Activated CD4-positive, alpha-beta T cell treated with anti-CD3 and anti-CD28 coated beads, Interleukin-2, amount 50 U/mL, for 48 hours (primary cell): ENCODE results near the gene ATP6V0A4.
"Not testable (repeated sequence)": the region's sequence is repeated elsewhere in the genome, so short reads cannot be mapped to it uniquely, and the experiment has no call there.

Source experiments
- DNase-seq, 2 experiments: peaks; one replicate each; pipeline ENCODE4 v3.0.0-alpha.2; 2020

Gene ATP6V0A4

DNA sequence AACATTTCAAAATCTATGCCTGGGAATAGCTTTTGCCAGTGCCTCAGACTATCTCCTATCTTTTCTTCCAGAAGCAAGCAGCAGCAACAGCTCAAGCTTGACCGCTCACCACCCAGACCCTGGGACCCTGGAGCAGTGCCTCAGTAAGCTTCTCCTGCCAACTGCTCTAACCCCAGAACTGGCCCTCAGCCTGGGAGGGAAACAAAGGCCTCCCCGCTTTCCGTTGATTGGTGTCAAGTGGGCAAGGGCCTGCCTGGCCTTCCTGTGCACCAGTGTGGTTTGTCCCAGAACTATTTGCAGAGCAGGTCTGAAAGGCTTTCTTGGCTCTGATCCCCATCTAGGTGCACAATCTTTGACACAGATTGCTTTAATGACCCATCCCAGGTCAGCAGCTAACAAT is 3.3 kb upstream of the ATP6V0A4 start:
- no peak for DNase-seq

DNA sequence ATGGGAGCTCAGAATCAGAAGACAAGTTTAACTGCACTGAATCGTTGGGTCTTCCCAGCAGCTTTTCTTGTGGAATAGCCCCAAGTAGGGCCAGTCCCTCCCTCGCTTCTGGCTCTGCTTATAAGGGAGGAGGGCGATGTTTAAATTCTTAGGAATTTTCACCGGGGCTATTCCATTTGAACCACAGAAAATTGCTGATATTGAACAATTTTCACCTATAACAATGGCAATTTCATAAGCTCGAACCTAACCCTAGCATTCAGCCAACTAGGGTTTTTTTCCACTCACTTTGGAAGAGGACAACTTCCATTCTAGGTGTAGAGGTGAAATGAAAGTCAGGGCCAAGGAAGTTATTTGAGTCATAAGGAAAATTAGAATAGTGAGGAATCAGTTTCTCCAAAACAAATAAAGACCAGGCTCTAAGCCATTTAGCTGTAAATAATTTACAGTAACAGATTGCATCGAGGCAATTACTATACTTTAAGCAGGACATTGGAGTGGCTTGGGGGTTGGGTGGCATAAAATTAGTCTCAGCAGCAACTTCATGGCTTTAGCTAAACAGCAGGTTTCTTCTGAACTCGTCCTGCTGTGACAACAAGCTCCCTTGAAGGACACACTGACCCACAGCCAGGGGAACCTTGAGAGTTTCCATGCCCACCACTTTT is 1.5 kb upstream of the ATP6V0A4 start:
- no peak for DNase-seq

DNA sequence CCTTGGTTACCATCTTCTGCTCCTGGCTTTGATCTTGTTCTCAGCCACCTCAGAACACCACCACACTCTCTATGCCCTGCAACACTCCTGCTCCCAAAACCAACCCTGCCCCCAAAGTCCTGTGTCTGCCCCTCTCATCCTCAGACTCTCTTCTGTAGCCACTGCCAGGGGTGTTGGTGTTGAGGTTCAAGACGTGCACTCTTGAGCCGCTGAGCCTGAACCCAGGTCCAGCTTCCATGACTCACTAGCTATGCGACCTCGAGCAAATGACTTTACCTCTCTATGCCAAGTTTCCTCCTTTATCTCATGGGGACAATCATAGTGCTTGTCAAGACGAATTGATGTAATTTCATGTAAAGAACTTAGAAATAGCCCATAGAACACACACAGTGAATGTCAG is 840 bp upstream of the ATP6V0A4 start:
- DNase-seq, result no peak

DNA sequence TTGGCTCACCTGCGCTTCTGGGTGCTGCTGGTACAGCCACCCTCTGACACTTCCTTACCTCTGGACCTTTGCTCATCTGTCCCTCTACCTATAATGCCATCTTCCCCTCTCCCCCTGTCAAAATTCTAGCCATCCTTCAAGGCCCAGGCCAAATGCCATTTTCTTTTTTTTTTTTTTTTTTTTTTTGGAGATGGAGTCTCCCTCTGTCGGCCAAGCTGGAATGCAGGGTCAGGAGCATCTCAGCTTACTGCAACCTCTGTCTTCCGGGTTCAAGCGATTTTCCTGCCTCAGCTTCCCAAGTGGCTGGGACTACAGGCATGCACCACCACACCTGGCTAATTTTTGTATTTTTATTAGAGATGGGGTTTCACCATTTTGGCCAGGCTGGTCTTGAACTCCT is 950 bp downstream of the ATP6V0A4 start:
- DNase-seq, result not testable (repeated sequence)

DNA sequence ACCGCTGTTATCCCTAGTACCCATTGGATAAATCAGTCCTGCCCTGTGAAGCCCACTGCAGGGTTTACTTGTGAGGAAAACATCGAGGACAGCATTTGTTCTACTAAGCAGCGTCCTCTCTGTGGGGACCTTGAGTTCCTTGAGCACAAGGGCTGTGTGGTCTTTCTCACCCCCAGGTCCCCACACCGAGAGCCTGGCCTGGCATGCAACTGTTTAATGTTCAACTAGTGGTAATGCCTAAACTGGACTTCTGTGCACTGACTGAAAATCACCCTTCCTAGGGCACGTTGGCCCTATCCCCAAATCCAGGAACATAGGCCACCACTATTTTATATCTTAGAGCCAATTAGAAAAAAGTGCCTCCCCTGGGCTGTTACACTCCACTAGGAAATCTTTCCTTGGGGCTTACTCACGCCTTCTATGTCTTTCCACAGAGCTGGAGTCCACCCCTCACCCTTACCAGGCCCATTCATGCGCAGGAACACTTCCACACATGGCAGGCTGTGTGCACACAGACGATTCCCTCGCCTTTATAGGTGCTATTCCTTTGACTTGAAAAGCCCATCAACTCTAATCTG is 1.9 kb downstream of the ATP6V0A4 start:
- DNase-seq, result no peak

DNA sequence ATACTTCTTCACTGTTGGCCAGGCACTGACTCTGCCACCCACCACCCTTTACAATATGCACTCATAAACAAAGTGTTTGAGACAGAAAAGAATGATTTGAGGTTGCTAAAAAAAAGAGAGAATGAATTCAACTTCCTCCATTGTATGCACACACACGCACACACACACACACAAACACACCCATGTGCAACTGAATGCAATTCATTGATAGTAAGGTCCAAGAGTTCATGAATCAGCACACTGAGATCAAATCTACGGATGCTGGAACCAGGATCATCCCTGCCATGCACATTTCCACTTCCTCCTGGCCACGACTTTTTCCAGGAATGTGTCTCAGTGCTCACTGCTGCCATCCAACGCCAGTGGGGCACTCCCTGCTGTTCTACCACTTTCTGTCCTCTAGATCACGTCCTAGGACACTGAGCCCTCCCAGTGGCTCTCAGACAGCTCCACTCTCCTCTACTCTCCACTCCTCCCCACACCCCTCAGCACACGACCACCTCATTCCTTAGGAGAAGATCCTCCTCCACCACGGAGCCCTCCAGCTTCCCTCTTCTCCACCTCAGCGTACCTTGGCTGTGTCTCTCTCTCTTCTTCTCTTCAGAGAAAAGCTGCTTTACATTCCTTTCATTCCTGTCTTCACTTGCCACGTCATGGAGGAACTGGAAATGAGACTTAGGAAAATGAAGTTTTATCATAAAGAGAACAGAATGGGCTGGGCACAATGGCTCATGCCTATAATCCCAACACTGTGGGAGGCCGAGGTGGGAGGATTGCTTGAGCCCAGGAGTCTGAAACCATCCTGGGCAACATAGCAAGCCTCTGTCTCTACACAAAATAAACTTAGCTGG is 12.2 kb downstream of the ATP6V0A4 start:
- DNase-seq, result no peak

DNA sequence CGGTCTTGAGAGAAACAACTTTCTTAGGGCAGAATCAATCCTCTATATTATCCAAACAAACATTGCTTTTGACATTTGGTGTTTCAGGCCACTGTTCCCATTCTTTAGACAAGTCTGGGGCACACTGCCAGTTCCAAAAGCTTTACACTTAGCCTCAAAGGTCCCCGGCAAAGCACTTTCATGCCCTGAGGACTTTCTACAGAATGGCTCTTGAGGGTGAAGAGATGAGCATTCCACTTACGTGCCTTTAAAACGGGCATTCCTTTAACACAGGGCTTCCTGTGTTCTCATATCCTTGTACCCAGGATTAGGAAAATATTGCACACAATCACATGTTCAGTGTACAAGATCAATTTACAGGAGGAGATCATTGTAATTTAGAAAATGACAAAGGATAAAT is 13.3 kb downstream of the ATP6V0A4 start:
- DNase-seq, result no peak

DNA sequence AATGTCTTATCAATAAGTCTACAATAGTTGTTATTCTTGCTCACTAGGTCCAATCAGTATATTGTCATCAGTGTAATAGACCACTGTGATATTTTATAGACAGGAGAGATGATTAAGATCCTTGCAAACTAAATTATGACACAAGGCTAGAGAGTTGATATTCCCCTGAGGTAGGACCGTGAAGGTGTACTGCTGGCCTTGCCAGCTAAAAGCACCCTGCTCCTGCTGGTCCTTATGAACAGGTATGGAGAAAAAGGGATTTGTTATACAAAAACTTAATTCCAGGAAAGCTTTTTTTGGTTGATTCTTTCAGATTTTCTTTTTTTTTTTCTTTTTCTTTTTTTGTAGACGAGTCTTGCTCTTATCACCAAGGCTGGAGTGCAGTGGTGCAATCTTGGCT is 17.0 kb downstream of the ATP6V0A4 start:
- DNase-seq, result no peak

DNA sequence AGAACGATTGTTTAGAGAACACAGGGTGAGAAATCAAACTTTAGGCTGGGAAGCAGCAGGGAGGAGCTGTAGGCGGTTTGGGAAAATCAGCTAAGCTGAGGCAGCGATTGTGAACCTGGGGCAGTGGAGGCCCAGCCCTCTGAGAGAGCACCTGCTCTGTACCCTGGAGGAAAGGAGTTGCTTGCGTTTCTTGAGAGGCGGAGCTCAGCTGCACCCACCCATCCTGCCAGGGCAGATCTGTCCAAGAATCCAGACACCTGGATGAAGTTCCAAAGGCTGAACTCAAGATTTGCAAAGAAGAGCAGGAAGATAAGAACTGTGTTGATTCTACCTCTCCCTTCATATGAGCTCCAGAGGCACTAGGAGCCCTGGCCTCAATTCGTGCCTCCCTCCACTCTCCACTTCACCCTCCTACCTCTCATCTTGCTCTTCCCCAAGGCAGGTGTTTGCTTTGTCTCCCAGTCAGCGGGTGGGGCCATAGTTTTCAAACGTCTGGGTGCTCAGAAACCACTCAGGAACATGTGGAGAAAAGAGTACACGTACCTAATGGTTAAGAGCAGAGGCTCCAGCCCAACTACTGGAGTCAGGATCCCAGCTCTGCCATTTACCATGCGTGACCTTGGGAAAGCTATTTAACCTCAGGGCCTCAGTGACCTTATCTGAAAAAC is 21.7 kb downstream of the ATP6V0A4 start:
- no peak for DNase-seq

DNA sequence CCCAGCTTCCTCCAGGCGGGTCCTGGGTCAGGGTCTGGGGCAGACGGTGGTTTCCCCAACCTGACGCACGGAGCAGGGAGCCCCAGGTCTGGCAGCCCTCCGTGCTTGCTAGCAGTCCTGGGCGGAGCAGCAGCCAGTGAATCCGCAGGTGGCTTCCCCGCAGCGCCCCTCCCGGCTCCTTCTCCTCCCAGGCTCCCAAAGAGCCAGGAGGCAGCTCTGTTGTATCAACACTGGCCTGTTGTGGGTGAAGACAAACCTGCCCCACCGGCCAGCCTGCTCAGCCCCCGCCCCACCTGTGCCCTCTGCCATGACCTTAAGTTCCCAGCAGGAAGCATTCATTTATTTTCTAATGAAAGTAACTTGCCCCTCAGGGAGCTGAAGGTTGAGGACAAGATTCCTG is 24.2 kb downstream of the ATP6V0A4 start:
- no peak for DNase-seq

DNA sequence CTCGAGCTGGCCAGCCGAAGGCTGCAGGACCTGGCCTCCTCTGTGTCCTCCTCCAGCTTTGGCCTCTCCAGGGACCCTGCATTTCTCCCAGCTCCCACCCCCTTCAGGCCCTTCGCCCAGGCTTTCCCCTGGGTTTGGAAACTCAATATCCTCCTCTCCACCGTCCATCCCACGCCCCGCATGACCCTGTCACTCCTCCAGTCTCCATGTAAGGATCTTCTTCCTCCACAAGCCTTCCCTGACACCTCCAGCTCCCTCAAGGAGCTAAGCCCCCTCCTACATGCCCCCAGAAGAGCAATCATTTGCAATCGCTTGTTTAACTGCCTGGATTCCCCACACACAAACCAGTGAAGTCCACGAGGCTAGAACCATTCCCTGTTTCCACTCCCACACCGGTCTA is 24.8 kb downstream of the ATP6V0A4 start:
- DNase-seq, result no peak

DNA sequence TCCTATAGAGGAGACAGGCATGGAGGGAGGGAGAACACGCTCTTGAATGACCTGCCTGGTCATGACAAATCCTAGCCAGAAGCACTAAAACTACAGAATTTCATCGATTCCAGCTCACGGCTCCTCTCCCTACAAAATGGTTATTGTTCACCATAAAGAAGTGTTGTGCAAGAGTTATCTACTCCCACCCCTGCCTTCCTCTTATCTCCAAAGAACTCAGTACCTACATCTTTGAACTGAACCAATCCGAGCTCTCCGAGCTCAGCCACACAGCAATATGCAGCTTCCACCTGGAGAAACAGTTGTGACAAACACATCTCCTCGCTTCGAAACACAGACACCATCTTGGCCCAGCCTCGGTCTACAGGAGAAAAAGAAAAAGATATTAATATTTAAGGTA is 27.1 kb downstream of the ATP6V0A4 start:
- no peak for DNase-seq

DNA sequence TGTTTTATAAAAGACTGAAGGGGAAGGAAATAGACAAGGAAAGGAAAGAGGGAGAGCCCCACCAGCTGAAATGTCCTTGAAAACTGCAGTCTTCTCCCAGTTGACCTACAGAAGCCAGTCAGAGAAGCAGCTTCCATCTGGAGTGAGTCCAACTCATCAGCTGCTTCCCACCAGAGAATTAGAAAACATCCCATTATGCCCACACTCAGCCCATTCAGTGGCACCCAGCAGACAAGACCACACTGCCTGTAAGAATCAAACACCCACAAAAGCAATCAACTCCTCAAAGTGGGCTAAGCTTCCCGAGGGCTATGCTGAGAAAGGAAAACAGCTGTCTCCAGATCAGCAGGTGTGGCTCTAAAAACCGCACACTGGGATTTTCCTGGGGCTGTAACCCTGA is 29.8 kb downstream of the ATP6V0A4 start:
- no peak for DNase-seq

DNA sequence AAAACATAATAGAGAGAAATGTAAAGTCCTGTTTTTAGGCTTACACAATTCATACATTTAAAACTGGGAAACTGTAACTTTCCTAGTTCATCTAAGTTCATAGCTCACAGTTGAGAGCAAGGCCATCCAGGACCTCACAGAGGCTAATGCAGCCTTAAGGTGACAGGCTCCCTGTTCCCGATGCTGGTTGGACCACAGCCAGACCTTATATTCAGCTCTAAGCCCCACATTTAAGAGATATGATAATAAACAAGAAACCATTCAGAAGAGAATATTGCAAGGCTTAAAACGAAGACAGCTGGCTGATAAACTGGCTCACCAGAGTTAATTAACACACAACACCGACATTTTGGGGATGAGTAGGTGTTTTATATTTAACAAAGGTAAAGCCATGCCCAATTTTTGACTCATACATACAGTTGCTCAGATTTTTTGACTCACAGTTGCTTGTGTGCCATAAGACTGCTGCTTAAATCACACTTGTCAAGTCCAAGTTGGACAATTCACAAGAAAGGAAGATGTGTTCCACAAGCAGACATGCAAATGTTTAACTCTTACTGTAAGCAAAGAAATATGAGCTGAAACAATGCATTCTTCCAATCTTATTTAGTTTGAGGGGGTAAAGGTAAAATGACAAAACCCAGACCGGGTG is 41.3 kb downstream of the ATP6V0A4 start:
- DNase-seq, result no peak

DNA sequence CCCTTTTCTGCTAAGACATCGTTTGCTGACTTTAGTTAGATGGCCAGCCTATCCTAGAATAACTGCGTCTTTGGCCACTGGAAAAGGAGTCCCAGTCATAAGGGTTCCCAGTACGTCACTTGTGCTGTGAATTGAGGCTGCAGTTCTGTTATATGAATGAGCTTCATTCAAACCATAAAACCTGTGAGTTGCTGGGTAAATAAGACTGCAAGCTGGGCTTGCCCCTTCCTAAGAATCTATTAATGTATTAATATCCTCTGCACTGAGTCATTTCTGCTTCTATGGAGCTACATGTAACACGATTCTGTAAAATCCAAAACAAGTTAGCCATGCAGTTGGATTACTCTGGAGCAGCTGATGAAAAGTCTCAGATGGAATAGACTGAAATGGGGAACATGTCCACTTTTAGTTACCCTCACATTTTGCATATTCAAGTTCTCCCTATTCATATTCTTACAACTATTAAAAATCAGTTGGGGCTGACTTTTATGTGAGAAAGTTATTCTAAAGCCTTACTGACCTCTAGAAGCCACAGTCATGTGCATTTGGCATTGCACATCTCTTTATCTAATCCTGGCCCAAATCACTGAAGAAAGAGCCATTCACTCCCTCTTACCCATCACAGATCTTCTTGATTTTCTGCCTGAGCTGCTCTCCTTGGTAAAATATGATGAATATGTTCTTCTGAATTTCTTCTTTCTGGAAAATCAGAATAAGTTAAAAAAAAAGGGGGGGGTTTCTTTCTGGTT is 42.0 kb downstream of the ATP6V0A4 start:
- no peak for DNase-seq

DNA sequence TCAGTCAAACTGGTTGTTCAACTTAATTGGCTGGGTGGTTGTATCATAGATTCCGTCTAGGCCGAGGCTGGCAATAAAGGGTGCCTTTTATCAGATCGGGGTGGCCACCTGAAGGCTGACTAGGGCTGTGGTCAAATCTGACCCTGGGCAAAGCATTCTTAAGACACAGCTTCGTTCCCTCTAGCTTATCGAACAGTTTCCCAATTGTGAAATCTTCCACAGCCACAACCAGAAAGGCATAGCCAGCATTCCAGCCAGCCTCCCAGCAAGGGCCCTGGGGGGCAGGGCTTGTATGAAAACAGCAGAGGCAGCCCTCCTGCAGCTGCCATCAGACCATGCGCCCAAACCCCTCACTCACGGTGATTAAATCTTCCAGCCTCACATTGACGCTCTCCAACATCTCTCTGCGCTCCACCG is 42.7 kb downstream of the ATP6V0A4 start:
- no peak for DNase-seq

DNA sequence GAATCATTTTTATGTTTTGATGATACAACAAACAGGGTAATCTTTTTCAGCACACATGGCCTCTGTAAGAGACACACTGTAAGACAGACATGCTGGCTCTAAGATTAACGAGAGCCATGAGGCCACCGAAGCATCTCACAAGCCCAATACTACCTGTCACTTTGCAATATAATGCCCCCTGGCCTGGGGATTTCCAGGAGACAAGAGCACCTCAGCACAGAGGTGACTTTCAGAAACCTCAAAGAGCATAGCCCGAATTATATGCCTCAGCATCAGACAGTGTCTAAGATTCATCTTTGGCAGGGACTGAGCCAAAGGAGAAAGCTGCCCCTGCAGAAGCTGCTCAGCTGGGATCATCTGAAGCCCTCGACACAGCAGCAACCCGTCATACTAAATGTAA is 44.4 kb downstream of the ATP6V0A4 start:
- DNase-seq, result no peak

DNA sequence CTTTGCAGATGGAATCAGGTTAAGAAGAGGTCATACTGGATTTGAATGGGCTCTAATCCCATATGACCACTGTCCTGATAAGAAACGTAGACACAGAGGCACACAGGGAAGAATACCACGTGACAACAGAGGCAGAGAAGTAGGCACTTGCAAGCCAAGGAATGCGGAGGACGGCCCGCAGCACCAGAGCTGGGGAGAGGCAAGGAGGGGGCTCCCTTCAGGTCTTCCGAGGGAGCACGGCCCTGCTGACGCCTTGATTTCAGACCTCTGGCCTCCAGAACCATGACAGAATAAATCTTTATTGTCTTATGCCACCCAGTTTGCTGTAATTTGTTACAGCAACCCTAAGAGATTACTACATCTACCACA is 44.9 kb downstream of the ATP6V0A4 start:
- DNase-seq, result no peak

DNA sequence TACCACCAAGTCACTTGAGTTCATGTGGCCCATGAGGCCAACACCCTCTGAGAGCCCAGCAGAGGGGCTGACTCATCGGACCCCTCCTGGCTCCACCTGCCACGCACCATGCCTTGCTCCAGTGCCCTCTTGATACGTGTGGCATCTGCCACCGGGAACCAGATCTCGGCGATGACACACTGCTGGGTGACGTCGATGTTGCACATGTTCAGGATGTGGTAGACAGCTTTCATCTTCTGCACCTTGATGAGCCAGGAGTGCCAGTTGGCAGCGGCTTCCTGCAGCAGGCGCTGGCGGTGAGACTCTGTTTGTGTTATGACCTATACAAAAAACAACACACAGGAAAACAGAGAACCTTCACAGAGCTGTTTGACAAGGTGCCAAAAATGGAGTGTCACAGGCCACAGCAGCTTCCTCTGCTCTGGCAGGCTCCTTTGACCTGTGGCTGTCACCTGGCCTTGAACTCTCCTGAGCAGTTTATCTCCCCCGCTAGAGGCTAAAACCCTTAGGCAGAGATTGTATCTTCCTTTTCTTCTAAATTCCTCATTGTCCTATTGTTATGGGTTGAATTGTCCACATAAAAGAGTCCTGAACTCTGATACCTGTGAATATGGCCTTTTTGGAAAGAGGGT is 45.4 kb downstream of the ATP6V0A4 start:
- DNase-seq, result peak; percentile 82 to 88

DNA sequence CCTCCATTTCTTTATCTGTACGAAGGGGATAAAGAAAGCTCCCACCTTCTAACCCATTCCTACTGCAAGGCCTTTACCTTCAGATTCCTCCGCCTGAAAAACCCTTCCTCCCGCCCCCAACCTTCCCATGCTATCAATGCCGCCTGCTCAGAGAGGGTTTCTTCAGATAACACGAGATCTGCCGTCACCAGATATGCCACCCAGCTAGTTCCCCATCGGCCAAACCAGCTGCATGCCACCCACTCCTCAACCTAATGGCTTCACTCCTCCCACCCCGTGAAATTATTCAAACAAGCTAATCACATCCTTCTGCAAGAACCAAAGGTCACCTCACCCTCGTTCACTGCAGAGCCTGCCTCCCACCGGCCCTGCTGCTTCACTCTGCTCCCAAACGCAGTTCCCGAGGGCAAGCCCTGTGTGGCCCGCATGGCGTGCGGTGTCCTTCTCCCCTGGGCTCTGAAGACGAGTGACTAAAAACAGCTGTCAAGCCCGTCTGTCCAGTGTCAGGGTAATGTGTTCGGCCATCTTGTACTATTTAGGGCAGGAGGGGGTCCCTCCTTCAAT is 47.0 kb downstream of the ATP6V0A4 start:
- no peak for DNase-seq

DNA sequence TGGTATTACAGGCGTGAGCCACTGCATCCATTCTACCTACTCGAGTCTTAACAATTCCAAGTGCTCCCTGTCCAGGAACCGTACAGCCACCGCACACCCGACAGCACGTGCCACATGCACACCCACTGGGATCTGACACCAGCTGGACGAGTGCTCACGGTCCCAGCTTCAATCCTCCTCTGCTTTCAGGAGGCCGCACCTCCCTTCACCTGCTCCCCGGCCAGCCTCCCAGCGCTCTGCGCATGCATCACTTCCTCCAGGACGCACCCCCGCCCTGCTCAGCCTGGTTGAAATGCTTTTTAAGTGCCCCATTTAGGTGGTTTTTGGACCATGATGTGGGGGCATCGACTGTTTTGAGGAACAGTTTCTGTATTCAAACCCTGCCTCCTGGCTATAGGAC is 47.5 kb downstream of the ATP6V0A4 start:
- DNase-seq, result no peak

DNA sequence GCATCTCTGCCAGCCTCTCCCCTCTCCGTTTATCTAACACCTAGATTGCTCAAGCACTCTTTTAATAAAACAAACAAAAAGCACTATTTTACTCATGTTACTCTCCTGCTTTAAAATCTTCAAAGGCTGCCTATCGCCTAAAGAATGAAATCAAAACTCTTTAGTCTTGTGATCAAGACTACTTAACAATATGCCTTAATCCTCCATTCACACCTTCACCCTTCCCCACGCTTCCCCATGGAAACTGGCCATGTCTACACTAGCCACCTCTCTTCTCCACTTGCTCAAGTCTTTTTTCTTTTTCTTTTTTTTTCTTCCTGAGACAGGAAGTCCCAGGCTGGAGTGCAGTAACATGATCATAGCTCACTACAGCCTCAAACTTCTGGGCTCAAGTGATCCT is 48.0 kb downstream of the ATP6V0A4 start:
- DNase-seq, result no peak
